Fibroblast of the conjunctiva (primary cell): ENCODE data around the gene DCAF4.

Source experiments
- DNase-seq: peaks from one replicate; pipeline ENCODE4 v3.0.0-alpha.2; 2010; ENCODE audit warnings: low read depth

Gene DCAF4, protein sequence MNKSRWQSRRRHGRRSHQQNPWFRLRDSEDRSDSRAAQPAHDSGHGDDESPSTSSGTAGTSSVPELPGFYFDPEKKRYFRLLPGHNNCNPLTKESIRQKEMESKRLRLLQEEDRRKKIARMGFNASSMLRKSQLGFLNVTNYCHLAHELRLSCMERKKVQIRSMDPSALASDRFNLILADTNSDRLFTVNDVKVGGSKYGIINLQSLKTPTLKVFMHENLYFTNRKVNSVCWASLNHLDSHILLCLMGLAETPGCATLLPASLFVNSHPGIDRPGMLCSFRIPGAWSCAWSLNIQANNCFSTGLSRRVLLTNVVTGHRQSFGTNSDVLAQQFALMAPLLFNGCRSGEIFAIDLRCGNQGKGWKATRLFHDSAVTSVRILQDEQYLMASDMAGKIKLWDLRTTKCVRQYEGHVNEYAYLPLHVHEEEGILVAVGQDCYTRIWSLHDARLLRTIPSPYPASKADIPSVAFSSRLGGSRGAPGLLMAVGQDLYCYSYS

DNA sequence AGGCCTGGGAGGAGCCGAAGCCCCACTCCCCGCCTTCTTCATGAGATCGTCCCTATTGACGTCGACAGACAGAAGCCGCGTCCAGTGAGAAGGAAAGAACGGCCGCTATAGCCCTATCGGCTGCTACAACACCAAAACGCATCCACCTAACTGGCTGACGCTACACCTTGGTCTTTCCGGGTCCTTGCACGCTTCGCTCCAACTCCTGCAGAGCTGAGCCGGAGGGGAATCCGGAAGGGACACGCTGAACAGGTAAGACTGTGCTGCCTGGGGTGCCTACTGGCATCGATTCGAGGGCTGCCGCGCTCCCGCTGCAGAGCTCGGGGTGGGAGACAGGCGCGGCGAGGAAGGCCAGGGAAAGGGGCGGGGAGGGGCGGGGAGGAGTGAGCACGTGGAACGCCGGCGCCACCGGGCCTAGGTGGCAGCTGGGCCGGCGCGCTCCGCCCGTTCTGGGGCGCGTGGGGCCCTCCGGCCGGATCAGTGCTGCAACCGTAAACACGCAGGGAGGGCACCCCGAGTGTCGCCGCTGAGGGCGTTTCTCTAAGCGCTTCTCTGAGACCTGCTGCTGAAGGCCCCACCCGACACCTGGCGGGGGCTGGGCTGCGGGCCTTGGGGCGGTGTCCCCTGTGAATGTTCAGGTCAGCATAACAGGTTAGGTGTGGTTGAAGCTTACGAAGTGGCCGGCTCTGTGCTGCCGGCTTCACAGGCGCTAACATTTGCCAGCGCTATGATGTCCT lies at the start of gene DCAF4:
Gene DCAF4, plus strand, starts transcription at position 173 of the 737 bp plus-strand sequence. CDS start 11,515 bp downstream, outside the sequence.
- peak; percentile 95 for DNase-seq

DNA sequence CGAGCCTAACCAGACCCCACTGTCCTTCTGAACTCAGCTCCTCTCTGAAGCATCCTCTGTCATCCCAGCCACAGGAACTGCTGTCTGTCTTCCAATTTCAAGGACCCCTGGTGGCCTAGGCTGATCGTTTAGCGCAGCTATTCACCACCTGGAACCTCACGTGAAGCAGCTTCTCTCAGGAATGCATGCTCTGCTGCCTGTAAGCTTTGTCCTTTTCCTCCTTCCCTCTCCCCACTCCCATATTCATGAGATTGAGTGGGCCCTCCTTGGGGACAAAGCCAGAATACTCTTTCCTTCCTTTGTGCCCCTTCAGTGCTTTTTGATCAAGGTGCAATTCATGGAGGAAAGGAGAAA lies 49.6 kb upstream of the DCAF4 start:
- no peak for DNase-seq

DNA sequence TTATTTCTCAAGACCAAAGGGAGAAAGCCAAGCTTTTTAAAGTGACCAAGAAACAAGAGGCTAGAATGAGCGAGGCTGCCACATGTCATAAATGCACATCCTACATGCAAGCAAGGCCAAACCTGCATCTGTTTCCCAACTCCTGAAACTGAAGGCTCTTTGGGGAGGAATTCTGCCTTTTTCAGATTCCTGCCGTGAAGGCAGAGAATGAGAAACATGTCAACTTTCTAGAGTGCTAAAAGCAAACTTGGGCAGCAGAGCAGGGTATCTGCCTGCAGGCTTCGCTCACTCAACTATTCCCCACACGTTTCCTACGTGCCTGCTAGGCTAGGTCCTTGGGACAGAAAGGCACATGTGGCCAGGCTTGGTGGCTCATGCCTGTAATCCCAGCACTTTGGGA lies 47.5 kb upstream of the DCAF4 start:
- no peak for DNase-seq

- no peak for DNase-seq
Measured at GRCh38 chr14:72879431-72879830, 46.8 kb upstream of the DCAF4 start.

DNA sequence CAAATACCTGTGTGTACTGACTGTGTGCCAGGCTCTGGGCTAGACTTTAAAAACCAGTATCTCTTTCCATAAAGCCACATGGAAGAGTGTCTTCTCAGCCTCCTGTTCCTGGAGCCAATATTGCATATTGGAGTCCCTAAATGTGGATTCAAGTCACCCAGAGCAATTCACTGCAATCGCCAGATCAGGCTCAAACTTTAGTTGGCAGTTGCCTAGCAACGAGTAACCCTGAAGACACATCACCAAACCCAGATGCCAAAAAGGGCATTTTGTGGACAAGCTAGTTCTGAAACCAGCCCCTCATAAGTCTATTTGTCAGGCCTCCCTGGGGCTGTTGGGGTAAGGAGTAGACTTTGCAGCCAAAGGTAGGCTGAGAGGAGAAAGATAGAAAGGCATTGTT lies 46.1 kb upstream of the DCAF4 start:
- no peak for DNase-seq

DNA sequence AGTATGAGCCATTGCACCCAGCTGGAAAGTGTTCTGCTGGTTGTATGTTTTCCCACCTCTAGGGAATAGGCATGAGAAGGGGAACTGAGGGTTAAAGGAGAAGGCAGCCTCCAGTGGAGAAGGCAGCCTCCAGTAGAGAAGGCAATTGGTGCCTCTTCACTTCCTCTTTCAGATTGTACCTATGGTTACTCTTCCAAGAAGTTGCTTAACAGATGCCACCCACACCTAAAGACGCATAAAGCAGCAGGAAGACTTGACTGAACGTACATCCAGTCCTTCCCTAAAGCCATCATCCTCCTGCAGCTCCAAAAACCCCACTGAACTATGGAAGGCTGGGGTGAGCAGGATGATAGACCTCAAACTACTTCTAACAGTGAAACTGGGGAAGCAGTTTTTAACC lies 45.4 kb upstream of the DCAF4 start:
- DNase-seq: no peak

- no peak for DNase-seq
Measured at GRCh38 chr14:72881543-72881942, 44.7 kb upstream of the DCAF4 start.

- no peak for DNase-seq
Measured at GRCh38 chr14:72882047-72882446, 44.2 kb upstream of the DCAF4 start.

DNA sequence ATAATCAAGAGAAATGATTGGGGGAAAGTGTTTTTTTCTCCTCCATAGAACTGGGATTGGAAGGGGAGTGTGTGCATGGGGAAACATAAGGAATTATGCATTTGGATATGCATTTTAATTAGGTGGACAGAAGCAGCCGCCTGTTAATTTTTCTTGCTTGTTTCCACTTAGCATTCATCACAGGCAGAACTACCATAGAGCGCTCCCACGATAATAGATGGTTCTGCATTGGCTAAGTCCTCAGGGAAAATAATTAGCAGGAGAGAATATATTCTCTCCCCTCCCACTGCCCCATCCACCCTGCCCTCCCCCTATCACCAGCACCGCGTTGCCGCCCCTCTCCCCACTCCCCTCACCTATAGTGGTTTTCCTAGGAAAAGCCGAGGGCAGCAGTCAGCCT lies 43.8 kb upstream of the DCAF4 start:
- DNase-seq: no peak

DNA sequence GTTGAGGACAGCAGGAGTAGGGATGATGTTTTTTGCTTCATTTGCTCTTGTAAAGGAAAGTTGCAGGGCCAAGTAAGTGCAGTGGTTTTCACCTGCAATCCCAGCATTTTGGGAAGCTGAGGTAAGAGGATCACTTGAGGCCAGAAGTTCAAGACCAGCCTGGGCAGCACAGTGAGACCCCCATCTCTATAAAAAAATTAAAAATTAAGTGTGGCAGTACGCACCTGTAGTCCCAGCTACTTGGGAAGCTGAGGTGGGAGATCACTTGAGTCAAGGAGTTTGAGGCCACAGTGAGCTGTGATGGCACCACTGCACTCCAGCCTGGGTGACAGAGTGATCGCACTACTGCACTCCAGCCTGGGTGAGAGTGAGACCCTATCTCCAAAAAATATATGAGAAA lies 43.2 kb upstream of the DCAF4 start:
- DNase-seq: no peak

DNA sequence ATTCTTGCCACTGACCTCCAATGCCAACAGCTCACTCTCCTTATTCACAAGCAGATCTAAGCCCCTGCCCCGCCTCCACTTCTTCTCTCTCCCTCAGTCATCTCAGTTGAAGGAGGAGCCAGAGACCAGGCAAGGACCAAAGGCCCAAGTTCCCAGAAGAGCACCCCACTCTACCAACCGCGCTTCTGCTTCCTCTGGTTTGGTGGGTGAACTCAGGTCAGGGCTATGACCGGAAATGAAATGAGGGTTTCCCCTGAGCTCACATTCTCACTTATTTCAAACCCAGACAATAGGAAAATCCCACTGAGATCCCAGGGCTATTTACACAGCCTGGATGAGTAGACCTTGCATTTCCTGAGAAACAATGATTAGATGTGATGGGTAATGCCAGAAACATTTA lies 42.3 kb upstream of the DCAF4 start:
- DNase-seq: no peak

- no peak for DNase-seq
Measured at GRCh38 chr14:72884386-72884785, 41.9 kb upstream of the DCAF4 start.

- no peak for DNase-seq
Measured at GRCh38 chr14:72887514-72887913, 38.8 kb upstream of the DCAF4 start.

- DNase-seq: no peak
Measured at GRCh38 chr14:72888192-72888591, 38.1 kb upstream of the DCAF4 start.

GRCh38 chr14:72888636-72889201 lies 37.5 kb upstream of the DCAF4 start:
- DNase-seq: no peak

- no peak for DNase-seq
Measured at GRCh38 chr14:72889366-72889765, 36.9 kb upstream of the DCAF4 start.

GRCh38 chr14:72891666-72892102 lies 34.6 kb upstream of the DCAF4 start:
- no peak for DNase-seq

- no peak for DNase-seq
Measured at GRCh38 chr14:72892103-72892878, 34.0 kb upstream of the DCAF4 start.

DNA sequence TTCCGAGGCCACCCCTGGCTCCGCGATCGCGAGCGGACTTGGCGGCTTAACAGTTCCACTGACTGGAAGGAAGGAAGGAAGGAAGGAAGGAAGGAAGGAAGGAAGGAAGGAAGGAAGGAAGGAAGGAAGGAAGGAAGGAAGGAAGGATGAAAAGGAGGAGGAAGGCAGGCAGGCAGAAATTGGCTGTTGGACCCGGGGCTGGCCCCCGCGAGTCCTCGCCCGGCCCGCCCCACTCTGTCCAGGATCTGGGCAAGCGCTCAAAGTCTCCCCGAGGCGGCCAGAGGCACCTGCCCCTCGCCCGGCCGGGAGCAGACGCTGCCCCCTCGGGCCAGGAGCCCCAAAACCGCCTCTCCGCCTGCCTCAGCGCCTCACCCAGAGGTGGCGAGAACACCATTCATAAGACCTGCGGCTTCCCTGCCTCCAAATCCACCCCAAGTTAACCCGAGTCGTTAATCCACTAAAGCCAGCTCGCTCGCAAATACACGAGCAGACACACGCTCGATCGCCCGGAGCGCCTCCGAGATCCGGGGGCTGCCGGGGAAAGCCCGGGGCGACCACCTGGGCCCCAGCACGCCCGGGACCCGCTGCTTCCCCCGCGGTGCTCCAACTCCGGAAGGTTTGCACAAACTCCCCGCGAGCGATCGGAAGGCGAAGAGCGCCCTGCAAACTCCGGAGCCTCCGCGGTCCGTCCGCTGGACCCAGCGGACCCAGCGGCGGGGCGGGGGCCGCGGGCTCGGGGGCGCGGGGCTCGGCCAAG lies 33.2 kb upstream of the DCAF4 start:
- no peak for DNase-seq

- DNase-seq: peak; percentile 95
Measured at GRCh38 chr14:72893636-72894322, 32.5 kb upstream of the DCAF4 start, which contains the start of gene DPF3. DPF3 (minus strand) TSS chr14:72894101; CDS start chr14:72894088, 13 bp downstream.

DNA sequence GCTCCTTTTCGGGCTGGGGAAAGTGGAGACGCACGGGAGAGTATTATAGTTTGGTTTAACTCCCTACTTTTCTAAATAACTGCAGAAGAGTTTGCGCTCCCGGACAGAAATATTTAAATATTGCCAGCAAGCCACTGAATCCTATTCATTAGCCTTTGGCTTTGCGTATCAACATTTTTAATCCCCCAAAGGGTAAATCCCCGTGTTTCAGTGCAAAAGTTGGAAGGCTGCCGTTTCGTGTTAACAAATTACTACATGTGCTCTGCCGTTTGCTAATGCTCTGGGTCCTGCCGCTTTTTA lies 32.0 kb upstream of the DCAF4 start:
- no peak for DNase-seq
